SK-N-SH (cell line): Measurements from ENCODE around the gene PAN3. TPM values are rescaled to one million over a fixed set of nuclear protein-coding genes. Genes with fewer than 3 reads are reported as not detected.

Experiments used
- CTCF ChIA-PET: fragments of 300-600, 350-600 bp; formaldehyde crosslinking; extraction: SDS; loops from one replicate; lab custom pipeline; 2021; lab: Yijun Ruan, JAX
- POLR2A ChIA-PET: fragments of 350-600 bp; sonication (Branson Sonifier 250); formaldehyde crosslinking; extraction: SDS; loops from one replicate; lab custom pipeline; 2020; ENCODE audit warnings: antibody characterized with exemption, inconsistent platforms; lab: Yijun Ruan, JAX
- DNase-seq: peaks from one replicate; pipeline ENCODE4 v3.0.0; 2012
- H2AFZ ChIP-seq: fragments of 200-600 bp; sonication (generic); 2 replicates; pipeline ENCODE4 v1.8.1; 2016; ENCODE audit warnings: antibody characterized with exemption, mild to moderate bottlenecking, low read depth
- H3F3A ChIP-seq: fragments of 200-600 bp; sonication (generic); replicated peaks from 2 replicates; pipeline ENCODE3; 2016; ENCODE audit warnings: antibody characterized with exemption, mild to moderate bottlenecking; ENCODE audit not compliant: insufficient read depth
- H3K27ac ChIP-seq, 2 experiments: fragments of 200-500 bp in 1 of 2; fragments of 200-600 bp in 1 of 2; sonication (Bioruptor generic) in 1 of 2; sonication (generic), shearing (Covaris generic) in 1 of 2; 2 replicates each; pipeline versions ENCODE4 v1.5.1 to v1.6.1; 2014 to 2016; ENCODE audit warnings: low read depth in 2 of 2, inconsistent platforms in 1 of 2, low read length in 1 of 2, mild to moderate bottlenecking in 1 of 2, mixed read lengths in 1 of 2
- H3K27me3 ChIP-seq: fragments of 200-600 bp; sonication (generic), shearing (Covaris generic); 2 replicates; pipeline ENCODE4 v1.6.1; 2016; ENCODE audit warnings: mixed run types; ENCODE audit not compliant: insufficient read depth
- H3K36me3 ChIP-seq, 2 experiments: fragments of 200-500 bp in 1 of 2; fragments of 200-600 bp in 1 of 2; sonication (Bioruptor generic) in 1 of 2; sonication (generic) in 1 of 2; replicated peaks in 1 of 2; 2 replicates each; pipeline versions ENCODE3 to v1.5.1; 2014 to 2016; ENCODE audit warnings: low read length in 1 of 2, mild to moderate bottlenecking in 1 of 2; ENCODE audit not compliant: insufficient read depth in 2 of 2, control insufficient read depth in 1 of 2
- H3K4me1 ChIP-seq, 2 experiments: fragments of 200-500 bp in 1 of 2; fragments of 200-600 bp in 1 of 2; sonication (Bioruptor generic) in 1 of 2; sonication (generic), shearing (Covaris generic) in 1 of 2; 2 replicates each; pipeline versions ENCODE4 v1.5.1 to v1.6.1; 2014 to 2016; ENCODE audit warnings: low read depth in 1 of 2, low read length in 1 of 2, mixed run types in 1 of 2; ENCODE audit not compliant: insufficient read depth in 2 of 2, control insufficient read depth in 1 of 2
- H3K4me2 ChIP-seq: fragments of 200-600 bp; sonication (generic), shearing (Covaris generic); 2 replicates; pipeline ENCODE4 v1.6.1; 2017; ENCODE audit warnings: mixed run types
- H3K4me3 ChIP-seq, 2 experiments: fragments of 200-500 bp in 1 of 2; fragments of 200-600 bp in 1 of 2; sonication (Bioruptor generic) in 1 of 2; sonication (generic), shearing (Covaris generic) in 1 of 2; 2 replicates each; pipeline versions ENCODE4 v1.5.1 to v1.8.1; 2014 to 2016; ENCODE audit warnings: low read depth in 2 of 2, inconsistent platforms in 1 of 2, low read length in 1 of 2, mild to moderate bottlenecking in 1 of 2, mixed read lengths in 1 of 2, moderate library complexity in 1 of 2
- H3K79me2 ChIP-seq: fragments of 200-600 bp; sonication (generic); 2 replicates; pipeline ENCODE4 v1.8.1; 2017; ENCODE audit warnings: mild to moderate bottlenecking; ENCODE audit not compliant: insufficient read depth
- H3K9ac ChIP-seq: fragments of 200-600 bp; sonication (generic); 2 replicates; pipeline ENCODE4 v1.6.1; 2017; ENCODE audit warnings: mixed run types
- H3K9me2 ChIP-seq: fragments of 200-600 bp; sonication (generic); 2 replicates; pipeline ENCODE4 v1.6.1; 2017; ENCODE audit warnings: mixed run types
- H3K9me3 ChIP-seq: fragments of 200-600 bp; sonication (generic); 2 replicates; pipeline ENCODE4 v1.6.1; 2017; ENCODE audit warnings: mixed run types, mild to moderate bottlenecking, moderate library complexity
- H4K20me1 ChIP-seq: fragments of 200-600 bp; sonication (generic); 2 replicates; pipeline ENCODE4 v1.6.1; 2017; ENCODE audit warnings: mild to moderate bottlenecking, mixed run types; ENCODE audit not compliant: insufficient read depth
- ELF1 ChIP-seq: IDR thresholded peaks from 2 replicates; pipeline ENCODE4 v1.4.0; 2012
- EP300 ChIP-seq, 2 experiments: IDR thresholded peaks; 2 replicates each; pipeline versions ENCODE4 v1.4.0 to v1.6.1; 2012; ENCODE audit warnings: borderline replicate concordance in 1 of 2, low read depth in 1 of 2, low read length in 1 of 2
- FOXM1 ChIP-seq: IDR thresholded peaks from 2 replicates; pipeline ENCODE4 v1.4.0; 2012; ENCODE audit warnings: low read depth, mild to moderate bottlenecking
- JUND ChIP-seq: IDR thresholded peaks from 2 replicates; pipeline ENCODE4 v1.4.0; 2012
- MXI1 ChIP-seq: IDR thresholded peaks from 2 replicates; pipeline ENCODE4 v1.6.1; 2012; ENCODE audit warnings: mild to moderate bottlenecking, low read depth, low read length, improper control_type of control experiment
- POLR2AphosphoS5 ChIP-seq: IDR thresholded peaks from 2 replicates; pipeline ENCODE4 v1.6.1; 2012; ENCODE audit warnings: low read depth, low read length
- RAD21 ChIP-seq: IDR thresholded peaks from 2 replicates; pipeline ENCODE4 v1.6.1; 2012; ENCODE audit warnings: mild to moderate bottlenecking, low read length
- RCOR1 ChIP-seq: fragments of 150-350 bp; IDR thresholded peaks from 2 replicates; pipeline ENCODE4 v1.6.1; 2017; ENCODE audit warnings: antibody characterized with exemption, low read length
- RFX5 ChIP-seq: IDR thresholded peaks from 2 replicates; pipeline ENCODE4 v1.6.1; 2012; ENCODE audit warnings: mild to moderate bottlenecking, improper control_type of control experiment, low read length
- RXRA ChIP-seq: IDR thresholded peaks from 2 replicates; pipeline ENCODE4 v1.4.0; 2012; ENCODE audit warnings: low read depth, mild to moderate bottlenecking, borderline replicate concordance
- SMC3 ChIP-seq: IDR thresholded peaks from 2 replicates; pipeline ENCODE4 v1.6.1; 2012; ENCODE audit warnings: low read depth, low read length, improper control_type of control experiment
- TAF1 ChIP-seq: IDR thresholded peaks from 2 replicates; pipeline ENCODE4 v1.6.1; 2012; ENCODE audit warnings: low read depth, mild to moderate bottlenecking, low read length, moderate library complexity, borderline replicate concordance
- TCF12 ChIP-seq: IDR thresholded peaks from 2 replicates; pipeline ENCODE4 v1.4.0; 2012
- TEAD4 ChIP-seq: IDR thresholded peaks from 2 replicates; pipeline ENCODE4 v1.4.0; 2012; ENCODE audit warnings: mild to moderate bottlenecking, borderline replicate concordance; ENCODE audit not compliant: insufficient read depth
- WGBS: methylation state at CpG from one replicate; pipeline ENCODE4 v1.1.6; 2017; ENCODE audit warnings: low lambda C conversion rate; 5-methylcytosine and 5-hydroxymethylcytosine counted together
- polyA plus RNA-seq, 3 experiments: library from polyadenylated mRNA; depleted of rRNA; stranded (reverse); fragments of >200 nt; gene quantifications; 2 replicates each; pipeline ENCODE4 v1.2.3, GENCODE V29; 2012
- TF ChIP-seq, protein P1 (sequence below): fragments of 150-350 bp; IDR thresholded peaks from 2 replicates; pipeline ENCODE4 v1.6.1; 2017; ENCODE audit warnings: antibody characterized with exemption, low read length, low read depth, borderline replicate concordance
- TF ChIP-seq, protein P2 (sequence below): IDR thresholded peaks from 2 replicates; pipeline ENCODE4 v1.6.1; 2012; ENCODE audit warnings: mild to moderate bottlenecking, low read depth, low read length, moderate library complexity
- TF ChIP-seq, protein P3 (sequence below): IDR thresholded peaks from 2 replicates; pipeline ENCODE4; 2012

Gene PAN3
- polyA plus RNA-seq, 1 of the 3 experiments (the other 2 are of a cell fraction), result 6.4 TPM

DNA sequence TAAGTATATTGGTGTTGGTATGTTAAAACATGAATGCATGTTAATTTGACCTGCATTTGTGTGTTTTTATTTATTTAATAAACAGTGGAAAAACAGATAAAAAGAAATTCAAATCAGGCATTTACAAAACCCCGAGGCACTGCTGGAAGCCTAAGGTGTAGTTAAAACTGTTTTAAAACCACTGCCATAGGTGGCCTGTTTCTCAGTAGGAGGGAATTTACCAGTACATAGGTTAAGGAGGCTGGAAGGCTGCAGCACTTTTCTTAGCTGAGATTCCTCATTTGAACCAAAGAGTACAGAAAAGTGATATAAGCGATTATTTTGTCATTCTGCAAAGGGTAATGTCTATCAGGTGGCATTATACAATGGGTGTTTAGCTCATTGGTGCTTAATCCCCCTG, 99.6 kb downstream of the PAN3 start:
- POLR2A ChIA-PET, result no interaction called here
- H3K36me3 ChIP-seq, result peaks cover 17 to 28% of the 10 kb centered on the region in 2 experiments

More for the DNA sequence above, 99.6 kb downstream of the PAN3 start:
- H3K9me3 ChIP-seq, result no peaks in the 10 kb centered on the region
- 90% methylated on average over 2 of the region's 2 CpGs for WGBS
- H3K4me1 ChIP-seq, result no peaks in the 10 kb centered on the region
- CTCF ChIA-PET, result interaction anchor here (0.7 to 1.7 kb wide), 2 partner anchors 11 to 19 kb away, joined by 4 to 5 read pairs; no protein-coding TSS in a partner anchor
- H3F3A ChIP-seq, result peaks cover under 1% of the 10 kb centered on the region
- no peaks in the 10 kb centered on the region for H4K20me1 ChIP-seq
- TF ChIP-seq RAD21 (no peak), RFX5 (no peak), JUND (no peak), TEAD4 (no peak), MXI1 (no peak), EP300 (IDR thresholded peaks at IDR 0.05; ENCODE audit: borderline replicate concordance in 1 of 2, low read depth in 1 of 2, low read length in 1 of 2) (no peak), ELF1 (no peak), FOXM1 (no peak), POLR2AphosphoS5 (no peak), RXRA (no peak), TAF1 (no peak), TCF12 (no peak), RCOR1 (no peak), SMC3 (no peak)
- TF ChIP-seq, protein P1, sequence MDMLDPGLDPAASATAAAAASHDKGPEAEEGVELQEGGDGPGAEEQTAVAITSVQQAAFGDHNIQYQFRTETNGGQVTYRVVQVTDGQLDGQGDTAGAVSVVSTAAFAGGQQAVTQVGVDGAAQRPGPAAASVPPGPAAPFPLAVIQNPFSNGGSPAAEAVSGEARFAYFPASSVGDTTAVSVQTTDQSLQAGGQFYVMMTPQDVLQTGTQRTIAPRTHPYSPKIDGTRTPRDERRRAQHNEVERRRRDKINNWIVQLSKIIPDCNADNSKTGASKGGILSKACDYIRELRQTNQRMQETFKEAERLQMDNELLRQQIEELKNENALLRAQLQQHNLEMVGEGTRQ, result no peak
- TF ChIP-seq, protein P2, sequence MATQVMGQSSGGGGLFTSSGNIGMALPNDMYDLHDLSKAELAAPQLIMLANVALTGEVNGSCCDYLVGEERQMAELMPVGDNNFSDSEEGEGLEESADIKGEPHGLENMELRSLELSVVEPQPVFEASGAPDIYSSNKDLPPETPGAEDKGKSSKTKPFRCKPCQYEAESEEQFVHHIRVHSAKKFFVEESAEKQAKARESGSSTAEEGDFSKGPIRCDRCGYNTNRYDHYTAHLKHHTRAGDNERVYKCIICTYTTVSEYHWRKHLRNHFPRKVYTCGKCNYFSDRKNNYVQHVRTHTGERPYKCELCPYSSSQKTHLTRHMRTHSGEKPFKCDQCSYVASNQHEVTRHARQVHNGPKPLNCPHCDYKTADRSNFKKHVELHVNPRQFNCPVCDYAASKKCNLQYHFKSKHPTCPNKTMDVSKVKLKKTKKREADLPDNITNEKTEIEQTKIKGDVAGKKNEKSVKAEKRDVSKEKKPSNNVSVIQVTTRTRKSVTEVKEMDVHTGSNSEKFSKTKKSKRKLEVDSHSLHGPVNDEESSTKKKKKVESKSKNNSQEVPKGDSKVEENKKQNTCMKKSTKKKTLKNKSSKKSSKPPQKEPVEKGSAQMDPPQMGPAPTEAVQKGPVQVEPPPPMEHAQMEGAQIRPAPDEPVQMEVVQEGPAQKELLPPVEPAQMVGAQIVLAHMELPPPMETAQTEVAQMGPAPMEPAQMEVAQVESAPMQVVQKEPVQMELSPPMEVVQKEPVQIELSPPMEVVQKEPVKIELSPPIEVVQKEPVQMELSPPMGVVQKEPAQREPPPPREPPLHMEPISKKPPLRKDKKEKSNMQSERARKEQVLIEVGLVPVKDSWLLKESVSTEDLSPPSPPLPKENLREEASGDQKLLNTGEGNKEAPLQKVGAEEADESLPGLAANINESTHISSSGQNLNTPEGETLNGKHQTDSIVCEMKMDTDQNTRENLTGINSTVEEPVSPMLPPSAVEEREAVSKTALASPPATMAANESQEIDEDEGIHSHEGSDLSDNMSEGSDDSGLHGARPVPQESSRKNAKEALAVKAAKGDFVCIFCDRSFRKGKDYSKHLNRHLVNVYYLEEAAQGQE, result no peak
- TF ChIP-seq, protein P3, sequence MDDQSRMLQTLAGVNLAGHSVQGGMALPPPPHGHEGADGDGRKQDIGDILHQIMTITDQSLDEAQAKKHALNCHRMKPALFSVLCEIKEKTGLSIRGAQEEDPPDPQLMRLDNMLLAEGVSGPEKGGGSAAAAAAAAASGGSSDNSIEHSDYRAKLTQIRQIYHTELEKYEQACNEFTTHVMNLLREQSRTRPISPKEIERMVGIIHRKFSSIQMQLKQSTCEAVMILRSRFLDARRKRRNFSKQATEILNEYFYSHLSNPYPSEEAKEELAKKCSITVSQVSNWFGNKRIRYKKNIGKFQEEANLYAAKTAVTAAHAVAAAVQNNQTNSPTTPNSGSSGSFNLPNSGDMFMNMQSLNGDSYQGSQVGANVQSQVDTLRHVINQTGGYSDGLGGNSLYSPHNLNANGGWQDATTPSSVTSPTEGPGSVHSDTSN, result no peak
- no peak for DNase-seq
- no peak overlapping the region for H3K4me2 ChIP-seq
- no peak overlapping the region for H2AFZ ChIP-seq
- H3K27ac ChIP-seq, result no peak overlapping the region
- H3K4me3 ChIP-seq, result no peak overlapping the region
- no peaks in the 10 kb centered on the region for H3K79me2 ChIP-seq
- H3K9me2 ChIP-seq, result no peaks in the 10 kb centered on the region
- H3K9ac ChIP-seq, result no peak overlapping the region
- no peaks in the 10 kb centered on the region for H3K27me3 ChIP-seq
